ENCODE data around the gene RNF111. TPM values are rescaled to one million over a fixed set of nuclear protein-coding genes. Genes with fewer than 3 reads are reported as not detected.

The RNF111 gene
- total RNA-seq, 2 donors from 2014 or later, result 15.4 to 22.5 TPM

- Histone ChIP-seq H3K4me1 (replicated peaks) (no peaks in the 10 kb centered on the region), H3K36me3 (peaks cover 0 to 4% of the 10 kb centered on the region in 2 donors), H3K9me3 (no peaks in the 10 kb centered on the region), H3K27me3 (replicated peaks; ENCODE audit: insufficient read depth) (no peaks in the 10 kb centered on the region), H3K4me3 (no peak overlapping the region), H3K27ac (peak overlapping the region; percentile 46 to 75)
- 56% methylated on average over 3 of the region's 3 CpGs for WGBS
- peak; percentile 54 for DNase-seq (ENCODE audit: low spot score)
- intact Hi-C loops (cut with DNase I), result no loop called here
- TF ChIP-seq POLR2A (IDR thresholded peaks at IDR 0.05) (no peak), POLR2AphosphoS5 (IDR thresholded peaks at IDR 0.05) (peak; percentile 60), CTCF (IDR thresholded peaks at IDR 0.05) (no peak)
These were observed 144.6 kb downstream of the RNF111 start for GRCh38 chr15:59131969-59132562.

- TF ChIP-seq POLR2AphosphoS5 (IDR thresholded peaks at IDR 0.05) (no peak), CTCF (IDR thresholded peaks at IDR 0.05) (no peak), POLR2A (IDR thresholded peaks at IDR 0.05) (no peak)
- Histone ChIP-seq H3K27ac (peak overlapping the region in 1 of 2 donors; percentile 75), H3K4me3 (no peak overlapping the region), H3K27me3 (replicated peaks; ENCODE audit: insufficient read depth) (no peaks in the 10 kb centered on the region), H3K4me1 (replicated peaks) (no peaks in the 10 kb centered on the region), H3K36me3 (peaks cover 0 to 4% of the 10 kb centered on the region in 2 donors), H3K9me3 (no peaks in the 10 kb centered on the region)
- WGBS, result 96% methylated on average over 6 of the region's 6 CpGs
- intact Hi-C loops (cut with DNase I), result no loop called here
- DNase-seq (ENCODE audit: low spot score), result no peak
These were observed 146.5 kb downstream of the RNF111 start for GRCh38 chr15:59133929-59134427.

- 56% methylated on average over 2 of the region's 2 CpGs for WGBS
- intact Hi-C loops (cut with DNase I), result no loop called here
- Histone ChIP-seq H3K4me3 (no peak overlapping the region), H3K9me3 (no peaks in the 10 kb centered on the region), H3K27me3 (replicated peaks; ENCODE audit: insufficient read depth) (no peaks in the 10 kb centered on the region), H3K4me1 (replicated peaks) (no peaks in the 10 kb centered on the region), H3K36me3 (peaks cover 0 to 4% of the 10 kb centered on the region in 2 donors), H3K27ac (no peak overlapping the region)
- TF ChIP-seq POLR2AphosphoS5 (IDR thresholded peaks at IDR 0.05), result no peak
- no peak for TF ChIP-seq POLR2A (IDR thresholded peaks at IDR 0.05)
- no peak for TF ChIP-seq CTCF (IDR thresholded peaks at IDR 0.05)
- DNase-seq (ENCODE audit: low spot score), result no peak
These were observed 150.1 kb downstream of the RNF111 start for GRCh38 chr15:59137566-59137965.

GRCh38 chr15:59138243-59138642 is 150.8 kb downstream of the RNF111 start:
- TF ChIP-seq CTCF (IDR thresholded peaks at IDR 0.05), result peak in 3 of 4 experiments; percentile 51 to 58 (median 52)
- TF ChIP-seq POLR2AphosphoS5 (IDR thresholded peaks at IDR 0.05), result peak; percentile 6
- no peak for TF ChIP-seq POLR2A (IDR thresholded peaks at IDR 0.05)

More at GRCh38 chr15:59138243-59138642, 150.8 kb downstream of the RNF111 start:
- 66% methylated on average over 7 of the region's 7 CpGs for WGBS
- H3K4me3 ChIP-seq, result no peak overlapping the region
- H3K4me1 ChIP-seq (replicated peaks), result no peaks in the 10 kb centered on the region
- no peak overlapping the region for H3K27ac ChIP-seq
- intact Hi-C loops (cut with DNase I), result loop anchor here (2.0 kb wide), 1 partner anchor 27 kb away; no protein-coding TSS in a partner anchor
- H3K36me3 ChIP-seq, result peaks cover 0 to 4% of the 10 kb centered on the region in 2 donors
- peak; percentile 41 for DNase-seq (ENCODE audit: low spot score)
- H3K27me3 ChIP-seq (replicated peaks; ENCODE audit: insufficient read depth), result no peaks in the 10 kb centered on the region
- H3K9me3 ChIP-seq, result no peaks in the 10 kb centered on the region

All from prostate gland (tissue), 2 donors.